ENCODE measurements around the gene MRTFA.
"Not testable (repeated sequence)": the region's sequence is repeated elsewhere in the genome, so short reads cannot be mapped to it uniquely, and the experiment has no call there.

The MRTFA gene

GRCh38 chr22:40567626-40568328 is 68.7 kb downstream of the MRTFA start:
- CTCF ChIA-PET, result no interaction called here
- TF ChIP-seq FOXA1 (IDR thresholded peaks at IDR 0.05), result no peak
- no peak for TF ChIP-seq TARDBP (IDR thresholded peaks at IDR 0.05)
- no peak for TF ChIP-seq CTBP1 (IDR thresholded peaks at IDR 0.05; ENCODE audit: borderline replicate concordance)
- TF ChIP-seq NFRKB (IDR thresholded peaks at IDR 0.05), result no peak
- TF ChIP-seq ZNF384 (IDR thresholded peaks at IDR 0.05), result no peak
- TF ChIP-seq FOXM1 (IDR thresholded peaks at IDR 0.05; ENCODE audit: borderline replicate concordance), result no peak
- no peak for TF ChIP-seq HDGF (IDR thresholded peaks at IDR 0.05; ENCODE audit: borderline replicate concordance)
- TF ChIP-seq SUZ12 (IDR thresholded peaks at IDR 0.05), result no peak
- TF ChIP-seq SP1 (IDR thresholded peaks at IDR 0.05), result no peak
- TF ChIP-seq, protein P1, sequence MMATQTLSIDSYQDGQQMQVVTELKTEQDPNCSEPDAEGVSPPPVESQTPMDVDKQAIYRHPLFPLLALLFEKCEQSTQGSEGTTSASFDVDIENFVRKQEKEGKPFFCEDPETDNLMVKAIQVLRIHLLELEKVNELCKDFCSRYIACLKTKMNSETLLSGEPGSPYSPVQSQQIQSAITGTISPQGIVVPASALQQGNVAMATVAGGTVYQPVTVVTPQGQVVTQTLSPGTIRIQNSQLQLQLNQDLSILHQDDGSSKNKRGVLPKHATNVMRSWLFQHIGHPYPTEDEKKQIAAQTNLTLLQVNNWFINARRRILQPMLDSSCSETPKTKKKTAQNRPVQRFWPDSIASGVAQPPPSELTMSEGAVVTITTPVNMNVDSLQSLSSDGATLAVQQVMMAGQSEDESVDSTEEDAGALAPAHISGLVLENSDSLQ (IDR thresholded peaks at IDR 0.05), result no peak
- no peak for TF ChIP-seq BHLHE40 (IDR thresholded peaks at IDR 0.05; ENCODE audit: borderline replicate concordance)
- TF ChIP-seq ELF4 (IDR thresholded peaks at IDR 0.05), result no peak
- no peak for DNase-seq (ENCODE audit: extremely low spot score)
- POLR2A ChIA-PET, result no interaction called here

GRCh38 chr22:40567106-40567505 is 69.4 kb downstream of the MRTFA start:
- POLR2A ChIA-PET, result no interaction called here
- CTCF ChIA-PET, result interaction anchor here (0.6 kb wide), 1 partner anchor 38 kb away, joined by 4 read pairs; no protein-coding TSS in a partner anchor
- no peak for TF ChIP-seq FOXM1 (IDR thresholded peaks at IDR 0.05; ENCODE audit: borderline replicate concordance)
- no peak for TF ChIP-seq LEF1 (IDR thresholded peaks at IDR 0.05; ENCODE audit: borderline replicate concordance)
- TF ChIP-seq, protein P1 (IDR thresholded peaks at IDR 0.05), result no peak
- no peak for TF ChIP-seq SUZ12 (IDR thresholded peaks at IDR 0.05)
- no peak for TF ChIP-seq ARNT (IDR thresholded peaks at IDR 0.05)
- no peak for TF ChIP-seq FOXA1 (IDR thresholded peaks at IDR 0.05)
- no peak for TF ChIP-seq HDGF (IDR thresholded peaks at IDR 0.05; ENCODE audit: borderline replicate concordance)
- no peak for TF ChIP-seq TARDBP (IDR thresholded peaks at IDR 0.05)
- TF ChIP-seq FOXK2 (IDR thresholded peaks at IDR 0.05), result no peak
- TF ChIP-seq BHLHE40 (IDR thresholded peaks at IDR 0.05; ENCODE audit: borderline replicate concordance), result no peak
- no peak for TF ChIP-seq ELF4 (IDR thresholded peaks at IDR 0.05)
- TF ChIP-seq ZNF384 (IDR thresholded peaks at IDR 0.05), result no peak
- TF ChIP-seq CTBP1 (IDR thresholded peaks at IDR 0.05; ENCODE audit: borderline replicate concordance), result no peak
- TF ChIP-seq L3MBTL2 (conservative IDR thresholded peaks at IDR 0.05), result no peak
- DNase-seq (ENCODE audit: extremely low spot score), result no peak

DNA sequence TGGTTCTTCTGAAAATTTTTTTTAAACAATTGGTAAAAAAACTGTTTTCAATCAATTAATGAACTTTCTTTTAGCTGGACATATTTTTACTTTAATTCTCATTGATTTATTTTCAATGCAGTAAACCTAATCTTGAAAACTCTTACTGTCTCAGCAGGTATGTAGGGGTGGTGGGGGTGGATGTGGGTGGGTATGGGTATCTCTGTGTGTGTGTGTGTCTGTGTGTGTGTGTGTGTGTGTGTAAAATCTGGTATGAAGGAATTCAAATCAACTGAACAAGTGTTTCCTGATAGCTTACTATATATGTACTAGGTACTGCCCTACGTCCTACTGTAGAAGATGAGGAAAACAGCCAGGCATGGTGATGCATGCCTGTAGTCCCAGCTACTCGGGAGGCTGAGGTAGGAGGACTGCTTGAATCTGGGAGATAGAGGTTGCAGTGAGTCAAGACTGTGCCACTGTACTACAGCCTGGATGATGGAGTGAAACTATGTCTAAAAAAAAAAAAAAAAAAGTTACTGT is 75.5 kb downstream of the MRTFA start:
- no peak for DNase-seq (ENCODE audit: extremely low spot score)
- TF ChIP-seq SUZ12 (IDR thresholded peaks at IDR 0.05) (no peak), HDGF (IDR thresholded peaks at IDR 0.05; ENCODE audit: borderline replicate concordance) (no peak), L3MBTL2 (conservative IDR thresholded peaks at IDR 0.05) (no peak), FOXM1 (IDR thresholded peaks at IDR 0.05; ENCODE audit: borderline replicate concordance) (no peak), FOXA1 (IDR thresholded peaks at IDR 0.05) (no peak), TARDBP (IDR thresholded peaks at IDR 0.05) (no peak), FOXK2 (IDR thresholded peaks at IDR 0.05) (no peak), ELF4 (IDR thresholded peaks at IDR 0.05) (no peak), ZNF384 (IDR thresholded peaks at IDR 0.05) (no peak)
- ChIA-PET CTCF (no interaction called here), POLR2A (interaction anchor here (1.5 kb wide), 1 partner anchor 73 kb away, joined by 3 read pairs; no protein-coding TSS in a partner anchor)

DNA sequence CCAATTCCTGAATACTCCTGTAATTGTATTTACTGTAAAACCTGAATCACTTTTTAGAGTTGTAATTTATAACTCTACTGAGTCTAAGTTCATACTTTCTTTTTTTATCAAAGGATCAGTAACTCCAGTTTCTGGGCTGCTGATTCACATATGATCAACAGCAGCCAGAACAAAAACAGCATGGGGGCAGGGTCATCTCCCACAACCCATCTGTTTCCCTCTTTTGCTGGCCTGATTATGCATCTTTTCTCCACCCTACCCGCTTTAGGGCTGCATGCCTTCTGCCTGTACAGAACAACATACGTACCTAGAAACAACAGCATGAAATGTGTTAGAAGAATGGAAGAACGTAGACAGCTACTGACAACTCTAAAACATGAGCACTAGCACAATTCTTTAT is 76.0 kb downstream of the MRTFA start:
- ChIA-PET POLR2A (no interaction called here), CTCF (no interaction called here)
- peak; percentile 18 for DNase-seq (ENCODE audit: extremely low spot score)
- TF ChIP-seq TARDBP (IDR thresholded peaks at IDR 0.05) (no peak), SP1 (IDR thresholded peaks at IDR 0.05) (no peak), ARNT (IDR thresholded peaks at IDR 0.05) (no peak)

DNA sequence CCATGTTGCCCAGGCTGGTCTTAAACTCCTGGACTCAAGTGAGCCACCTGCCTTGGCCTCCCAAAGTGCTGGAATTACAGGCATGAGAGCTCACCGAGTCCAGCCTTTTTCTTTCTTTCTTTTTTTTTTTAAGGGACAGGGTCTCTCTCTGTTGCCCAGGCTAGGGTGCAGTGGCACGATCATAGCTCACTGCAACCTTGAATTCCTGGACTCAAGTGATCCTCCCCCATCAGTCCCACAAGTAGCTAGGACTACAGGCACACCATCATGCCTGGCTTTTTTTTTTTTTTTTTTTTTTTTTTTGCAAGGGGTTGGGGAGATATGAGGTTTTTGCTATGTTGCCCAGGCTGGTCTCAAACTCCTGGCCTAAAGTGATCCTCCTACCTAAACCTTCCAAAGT is 78.5 kb downstream of the MRTFA start:
- DNase-seq (ENCODE audit: extremely low spot score), result no peak
- no peak for TF ChIP-seq TARDBP (IDR thresholded peaks at IDR 0.05)
- peak; percentile 51; the same call in 1 of the 2 replicates for TF ChIP-seq ZNF384 (IDR thresholded peaks at IDR 0.05)
- POLR2A ChIA-PET, result no interaction called here
- CTCF ChIA-PET, result no interaction called here

DNA sequence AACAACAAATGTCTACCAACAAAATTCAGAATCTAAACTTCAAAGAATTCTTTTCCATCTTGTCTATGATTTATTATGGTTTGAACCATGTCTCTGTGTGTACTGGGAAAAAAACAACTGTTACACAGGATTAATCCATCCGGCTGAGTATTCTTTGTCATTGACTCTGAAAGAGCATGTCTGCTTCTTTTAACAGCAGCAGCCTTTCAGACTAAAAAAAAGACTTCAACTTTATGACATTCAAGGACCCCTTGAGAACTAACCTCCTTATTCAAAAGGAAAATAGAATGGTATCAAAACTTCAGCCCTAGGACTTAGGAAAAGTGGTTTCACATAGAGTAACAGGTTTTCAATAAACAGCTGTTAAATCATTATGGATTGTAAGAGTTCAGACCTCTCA is 79.9 kb downstream of the MRTFA start:
- ChIA-PET POLR2A (no interaction called here), CTCF (no interaction called here)
- no peak for TF ChIP-seq L3MBTL2 (conservative IDR thresholded peaks at IDR 0.05)
- no peak for TF ChIP-seq LEF1 (IDR thresholded peaks at IDR 0.05; ENCODE audit: borderline replicate concordance)
- TF ChIP-seq FOXM1 (IDR thresholded peaks at IDR 0.05; ENCODE audit: borderline replicate concordance), result no peak
- no peak for TF ChIP-seq ZNF384 (IDR thresholded peaks at IDR 0.05)
- TF ChIP-seq SP1 (IDR thresholded peaks at IDR 0.05), result no peak
- no peak for TF ChIP-seq SUZ12 (IDR thresholded peaks at IDR 0.05)
- TF ChIP-seq FOXK2 (IDR thresholded peaks at IDR 0.05), result no peak
- no peak for TF ChIP-seq BHLHE40 (IDR thresholded peaks at IDR 0.05; ENCODE audit: borderline replicate concordance)
- TF ChIP-seq FOXA1 (IDR thresholded peaks at IDR 0.05), result no peak
- TF ChIP-seq ARNT (IDR thresholded peaks at IDR 0.05), result no peak
- TF ChIP-seq NFRKB (IDR thresholded peaks at IDR 0.05), result no peak
- TF ChIP-seq CTBP1 (IDR thresholded peaks at IDR 0.05; ENCODE audit: borderline replicate concordance), result no peak
- no peak for DNase-seq (ENCODE audit: extremely low spot score)

DNA sequence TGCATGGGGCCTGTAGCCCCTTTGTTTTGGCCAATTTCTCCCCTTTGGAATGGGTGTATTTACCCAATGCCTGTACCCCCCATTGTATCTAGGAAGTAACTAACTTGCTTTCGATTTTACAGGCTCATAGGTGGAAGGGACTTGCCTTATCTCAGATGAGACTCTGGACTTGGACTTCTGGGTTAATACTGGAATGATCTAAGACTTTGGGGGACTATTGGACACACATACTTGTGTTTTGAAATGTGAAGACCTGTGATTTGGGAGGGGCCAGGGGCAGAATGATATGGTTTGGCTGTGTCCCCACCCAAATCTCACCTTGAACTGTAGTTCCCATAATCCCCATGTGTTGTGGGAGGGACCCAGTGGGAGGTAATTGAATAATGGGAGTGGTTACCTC is 82.5 kb downstream of the MRTFA start:
- DNase-seq (ENCODE audit: extremely low spot score); CTCF ChIA-PET; POLR2A ChIA-PET: not testable (repeated sequence)
